Nephron (organoid): ENCODE data around the gene CAPSL.

Experiments used
- H3K27ac Mint-ChIP-seq, 3 experiments: 2 replicates each; pipeline ENCODE4 v1.8.0; 2020; ENCODE audit warnings: mixed read lengths in 3 of 3, mild to moderate bottlenecking in 2 of 3, moderate library complexity in 1 of 3
- H3K27me3 Mint-ChIP-seq: 2 replicates; pipeline ENCODE4 v1.8.0; 2021; ENCODE audit warnings: low read depth, mild to moderate bottlenecking, moderate library complexity, mixed read lengths
- H3K36me3 Mint-ChIP-seq: 2 replicates; pipeline ENCODE4 v1.8.0; 2020; ENCODE audit warnings: low read depth, mixed read lengths
- H3K4me1 Mint-ChIP-seq: 2 replicates; pipeline ENCODE4 v1.8.0; 2020; ENCODE audit warnings: mixed read lengths
- H3K4me3 Mint-ChIP-seq, 3 experiments: 2 replicates each; pipeline ENCODE4 v1.8.0; 2020; ENCODE audit warnings: mild to moderate bottlenecking in 3 of 3, mixed read lengths in 3 of 3, moderate library complexity in 2 of 3
- H3K9me3 Mint-ChIP-seq: 2 replicates; pipeline ENCODE4 v1.8.0; 2020; ENCODE audit warnings: mixed read lengths
- TF ChIP-seq, protein P1 (sequence below), 3 experiments: fragments of 200-600 bp; sonication (generic); IDR thresholded peaks; one replicate each; pipeline ENCODE4 v1.5.0; 2021; ENCODE audit warnings: antibody characterized with exemption in 3 of 3; ENCODE audit not compliant: unreplicated experiment in 3 of 3

CAPSL gene

DNA sequence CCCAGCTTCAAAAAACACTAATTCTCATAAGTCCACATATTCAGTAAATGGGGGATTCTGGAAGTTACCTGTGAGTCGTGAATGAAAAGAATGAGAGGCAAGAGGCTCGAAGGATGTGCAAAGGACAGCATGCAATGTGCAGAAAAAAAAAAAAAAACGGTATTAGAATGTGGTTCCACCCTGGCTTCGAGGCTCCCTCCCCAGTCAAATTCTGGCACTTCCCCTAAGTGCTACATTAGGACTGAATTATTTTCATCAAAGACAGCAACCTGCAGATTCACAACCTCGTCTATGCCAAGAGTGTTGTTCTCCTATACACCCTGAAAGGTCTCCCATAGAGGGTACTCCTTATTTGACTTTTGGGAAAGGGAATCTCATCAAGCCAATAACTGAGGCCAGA, 16.5 kb downstream of the CAPSL start:
- Mint-ChIP-seq H3K9me3 (peaks cover 9% of the 10 kb centered on the region), H3K4me3 (no peak overlapping the region), H3K36me3 (no peaks in the 10 kb centered on the region), H3K27ac (no peak overlapping the region), H3K4me1 (no peaks in the 10 kb centered on the region), H3K27me3 (peaks cover 67% of the 10 kb centered on the region)
- TF ChIP-seq, protein P1, sequence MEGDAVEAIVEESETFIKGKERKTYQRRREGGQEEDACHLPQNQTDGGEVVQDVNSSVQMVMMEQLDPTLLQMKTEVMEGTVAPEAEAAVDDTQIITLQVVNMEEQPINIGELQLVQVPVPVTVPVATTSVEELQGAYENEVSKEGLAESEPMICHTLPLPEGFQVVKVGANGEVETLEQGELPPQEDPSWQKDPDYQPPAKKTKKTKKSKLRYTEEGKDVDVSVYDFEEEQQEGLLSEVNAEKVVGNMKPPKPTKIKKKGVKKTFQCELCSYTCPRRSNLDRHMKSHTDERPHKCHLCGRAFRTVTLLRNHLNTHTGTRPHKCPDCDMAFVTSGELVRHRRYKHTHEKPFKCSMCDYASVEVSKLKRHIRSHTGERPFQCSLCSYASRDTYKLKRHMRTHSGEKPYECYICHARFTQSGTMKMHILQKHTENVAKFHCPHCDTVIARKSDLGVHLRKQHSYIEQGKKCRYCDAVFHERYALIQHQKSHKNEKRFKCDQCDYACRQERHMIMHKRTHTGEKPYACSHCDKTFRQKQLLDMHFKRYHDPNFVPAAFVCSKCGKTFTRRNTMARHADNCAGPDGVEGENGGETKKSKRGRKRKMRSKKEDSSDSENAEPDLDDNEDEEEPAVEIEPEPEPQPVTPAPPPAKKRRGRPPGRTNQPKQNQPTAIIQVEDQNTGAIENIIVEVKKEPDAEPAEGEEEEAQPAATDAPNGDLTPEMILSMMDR (IDR thresholded peaks at IDR 0.05; ENCODE audit: unreplicated experiment in 3 of 3): no peak

DNA sequence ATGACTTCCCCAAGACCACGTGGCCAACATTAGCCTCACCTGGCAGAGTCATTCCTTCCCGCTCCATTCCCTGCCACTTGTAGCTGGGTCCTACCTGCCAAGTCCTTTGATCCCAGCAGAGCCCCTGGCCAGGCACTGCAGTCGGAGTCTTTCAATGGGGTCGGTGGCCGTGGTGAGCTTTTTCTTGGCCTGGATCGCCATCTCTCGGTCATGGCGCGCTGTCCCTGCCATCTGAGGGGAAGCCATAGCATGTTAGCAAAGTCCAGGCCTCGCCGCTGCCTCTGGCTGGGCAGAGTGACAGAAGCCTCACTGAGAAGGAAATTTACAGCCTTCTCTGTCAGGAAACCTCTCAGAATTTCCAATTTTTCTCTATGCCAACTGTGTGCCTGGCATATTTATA, 17.5 kb downstream of the CAPSL start:
- H3K27me3 Mint-ChIP-seq: peaks cover 57% of the 10 kb centered on the region
- no peaks in the 10 kb centered on the region for H3K36me3 Mint-ChIP-seq
- H3K4me1 Mint-ChIP-seq: no peaks in the 10 kb centered on the region
- no peak overlapping the region for H3K27ac Mint-ChIP-seq
- H3K9me3 Mint-ChIP-seq: peaks cover 12% of the 10 kb centered on the region
- H3K4me3 Mint-ChIP-seq: no peak overlapping the region
- TF ChIP-seq, protein P1 (IDR thresholded peaks at IDR 0.05; ENCODE audit: unreplicated experiment in 3 of 3): no peak

DNA sequence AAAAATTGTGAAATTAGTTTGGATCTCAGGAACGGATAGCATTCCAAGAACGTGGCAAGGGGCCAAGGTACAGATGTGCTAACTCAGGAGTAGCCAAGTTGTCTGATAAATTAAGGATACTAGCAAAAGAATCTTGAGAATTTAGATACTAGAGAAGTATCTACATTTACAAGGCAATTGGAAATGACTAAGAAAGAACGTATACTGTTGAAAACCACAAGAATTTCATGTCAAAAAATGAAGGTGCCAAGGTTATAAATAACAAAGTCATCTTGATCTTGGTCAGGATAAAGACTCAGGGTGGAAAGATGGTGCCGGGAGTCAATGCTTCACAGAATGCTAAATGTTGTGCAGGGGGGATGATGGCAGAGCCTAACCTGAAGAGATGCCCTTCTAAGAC, 19.2 kb downstream of the CAPSL start:
- no peaks in the 10 kb centered on the region for H3K36me3 Mint-ChIP-seq
- no peak overlapping the region for H3K4me3 Mint-ChIP-seq
- H3K27ac Mint-ChIP-seq: peak overlapping the region in 1 of 3 experiments; percentile 3
- peaks cover 15% of the 10 kb centered on the region for H3K9me3 Mint-ChIP-seq
- H3K27me3 Mint-ChIP-seq: peaks cover 40% of the 10 kb centered on the region
- TF ChIP-seq, protein P1 (IDR thresholded peaks at IDR 0.05; ENCODE audit: unreplicated experiment in 3 of 3): no peak
- H3K4me1 Mint-ChIP-seq: no peaks in the 10 kb centered on the region

DNA sequence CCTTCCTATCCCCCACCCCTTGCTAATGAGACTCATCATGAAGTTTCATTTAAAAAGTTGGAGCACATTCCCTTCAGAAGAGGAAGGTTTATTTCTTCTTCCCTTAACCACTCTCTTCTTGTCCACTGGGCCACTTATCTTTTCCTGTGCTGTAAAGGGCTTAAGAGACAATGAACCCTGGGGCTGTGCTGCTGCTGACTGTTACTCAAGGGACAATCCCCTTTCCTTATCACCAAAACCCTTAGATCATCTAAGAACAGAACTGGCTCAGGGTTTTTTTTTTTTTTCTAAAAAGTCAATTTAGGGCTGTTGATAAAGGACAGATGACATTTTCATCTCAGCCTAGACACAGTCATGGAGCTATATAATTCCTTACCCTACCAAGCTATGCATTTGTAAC, 29.6 kb downstream of the CAPSL start:
- no peaks in the 10 kb centered on the region for H3K27me3 Mint-ChIP-seq
- no peak overlapping the region for H3K27ac Mint-ChIP-seq
- peaks cover 21% of the 10 kb centered on the region for H3K9me3 Mint-ChIP-seq
- H3K36me3 Mint-ChIP-seq: no peaks in the 10 kb centered on the region
- no peak overlapping the region for H3K4me3 Mint-ChIP-seq
- TF ChIP-seq, protein P1 (IDR thresholded peaks at IDR 0.05; ENCODE audit: unreplicated experiment in 3 of 3): no peak
- no peaks in the 10 kb centered on the region for H3K4me1 Mint-ChIP-seq

DNA sequence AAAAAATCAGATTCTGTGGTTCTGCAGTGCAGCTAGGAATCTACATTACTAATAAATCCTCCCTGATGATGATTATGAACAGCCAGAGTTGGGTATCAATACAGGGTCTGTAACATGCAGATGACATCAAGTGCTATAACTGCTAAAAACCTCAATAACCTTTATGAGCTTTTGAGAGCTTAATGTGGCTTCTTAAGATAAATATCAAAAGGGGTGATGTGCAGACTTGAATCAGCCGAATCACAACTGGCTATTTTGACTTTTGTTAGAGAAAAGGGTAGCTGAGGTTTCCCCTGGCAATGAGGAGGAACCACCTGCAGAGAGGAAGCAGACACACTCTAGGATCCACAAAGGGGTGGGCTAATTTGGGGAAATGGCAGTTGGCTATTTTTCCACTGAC, 30.2 kb downstream of the CAPSL start:
- TF ChIP-seq, protein P1 (IDR thresholded peaks at IDR 0.05; ENCODE audit: unreplicated experiment in 3 of 3): no peak
- H3K36me3 Mint-ChIP-seq: no peaks in the 10 kb centered on the region
- peaks cover 21% of the 10 kb centered on the region for H3K9me3 Mint-ChIP-seq
- H3K27me3 Mint-ChIP-seq: no peaks in the 10 kb centered on the region
- no peak overlapping the region for H3K4me3 Mint-ChIP-seq
- no peak overlapping the region for H3K27ac Mint-ChIP-seq
- H3K4me1 Mint-ChIP-seq: no peaks in the 10 kb centered on the region

DNA sequence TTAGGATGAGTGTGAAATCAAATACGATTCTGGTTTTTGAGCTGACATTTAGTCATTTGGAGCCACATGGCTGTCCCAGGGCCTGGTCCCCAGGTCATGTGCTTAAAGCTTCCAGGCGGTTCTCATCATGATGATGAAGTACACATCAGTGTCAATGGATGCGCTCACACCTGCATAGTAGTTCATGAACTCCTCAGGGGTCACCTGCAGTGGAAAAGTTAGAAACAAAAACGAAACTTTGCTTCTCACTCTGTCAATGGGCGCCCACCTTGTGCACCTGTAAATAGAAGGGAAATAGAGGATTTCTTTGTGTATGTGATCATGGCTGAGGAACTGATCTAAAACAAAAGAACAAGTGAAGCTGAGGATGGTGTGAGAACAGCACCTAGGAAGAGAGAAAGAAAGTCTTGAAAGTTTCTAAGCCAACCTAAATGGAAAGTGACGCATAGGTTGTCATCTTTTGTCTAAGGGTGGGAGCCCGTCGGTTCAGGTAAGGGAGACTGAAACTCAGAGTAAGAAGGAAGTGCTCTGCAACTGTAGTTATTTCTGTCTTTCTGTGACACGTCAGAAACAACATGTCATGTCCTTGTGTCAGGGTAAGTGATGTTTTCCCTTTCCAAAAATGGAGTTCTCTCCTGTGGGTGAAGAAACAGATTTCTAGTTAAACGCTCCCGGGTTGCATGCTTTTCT, 33.8 kb downstream of the CAPSL start:
- TF ChIP-seq, protein P1 (IDR thresholded peaks at IDR 0.05; ENCODE audit: unreplicated experiment in 3 of 3): no peak
- H3K4me1 Mint-ChIP-seq: no peaks in the 10 kb centered on the region
- no peak overlapping the region for H3K27ac Mint-ChIP-seq
- H3K9me3 Mint-ChIP-seq: peaks cover 3% of the 10 kb centered on the region
- H3K4me3 Mint-ChIP-seq: no peak overlapping the region
- no peaks in the 10 kb centered on the region for H3K36me3 Mint-ChIP-seq
- H3K27me3 Mint-ChIP-seq: no peaks in the 10 kb centered on the region
